GM21619 (cell line): ENCODE measurements around the gene YWHAH.

Experiments
- ATAC-seq: cut with Tn5 transposase; IDR thresholded peaks from one replicate; pipeline ENCODE4 v1.9.1; 2021; ENCODE audit not compliant: unreplicated experiment

The YWHAH gene

GRCh38 chr22:31943978-31944699, at the start of gene YWHAH:
Gene YWHAH, plus strand, starts transcription at chr22:31944535. Its CDS starts 199 bp downstream, at chr22:31944734.
- ATAC-seq: peak; percentile 57

- no peak for ATAC-seq
Observed at GRCh38 chr22:31895411-31896123, 48.8 kb upstream of the YWHAH start.

- ATAC-seq: no peak
Observed at GRCh38 chr22:31896472-31896871, 47.9 kb upstream of the YWHAH start.

GRCh38 chr22:31897842-31898805, 46.2 kb upstream of the YWHAH start:
- ATAC-seq: no peak

GRCh38 chr22:31898926-31899325, 45.4 kb upstream of the YWHAH start:
- no peak for ATAC-seq

- no peak for ATAC-seq
Observed at GRCh38 chr22:31899669-31900068, 44.7 kb upstream of the YWHAH start.

GRCh38 chr22:31901388-31902137, 42.8 kb upstream of the YWHAH start:
- no peak for ATAC-seq

GRCh38 chr22:31904651-31905050, 39.7 kb upstream of the YWHAH start:
- ATAC-seq: no peak

- no peak for ATAC-seq
Observed at GRCh38 chr22:31905356-31905755, 39.0 kb upstream of the YWHAH start.

GRCh38 chr22:31906086-31906485, 38.2 kb upstream of the YWHAH start:
- ATAC-seq: no peak

- ATAC-seq: no peak
Observed at GRCh38 chr22:31906569-31906968, 37.8 kb upstream of the YWHAH start.

- no peak for ATAC-seq
Observed at GRCh38 chr22:31909977-31910376, 34.4 kb upstream of the YWHAH start.

GRCh38 chr22:31911565-31912406, 32.5 kb upstream of the YWHAH start:
- ATAC-seq: no peak

- ATAC-seq: no peak
Observed at GRCh38 chr22:31912407-31912743, 32.0 kb upstream of the YWHAH start.

GRCh38 chr22:31915586-31915985, 28.7 kb upstream of the YWHAH start:
- no peak for ATAC-seq

- ATAC-seq: peak; percentile 69
Observed at GRCh38 chr22:31917227-31917921, 27.0 kb upstream of the YWHAH start.

GRCh38 chr22:31919730-31920129, 24.6 kb upstream of the YWHAH start:
- no peak for ATAC-seq

GRCh38 chr22:31920306-31920705, 24.0 kb upstream of the YWHAH start:
- ATAC-seq: no peak

- ATAC-seq: no peak
Observed at GRCh38 chr22:31921106-31921505, 23.2 kb upstream of the YWHAH start.
